GM23248 (cell line): ENCODE data around the gene C9orf43. TPM values are rescaled to one million over a fixed set of nuclear protein-coding genes. Genes with fewer than 3 reads are reported as not detected.

Source experiments
- DNase-seq: peaks from one replicate; pipeline ENCODE4 v3.0.0-alpha.2; 2015
- H2AFZ ChIP-seq: fragments of 200-600 bp; sonication (generic); 2 replicates; pipeline ENCODE4 v1.6.1; 2016; ENCODE audit warnings: antibody characterized with exemption
- H3F3A ChIP-seq: fragments of 200-600 bp; sonication (generic); 2 replicates; pipeline ENCODE4 v1.6.1; 2016; ENCODE audit warnings: mild to moderate bottlenecking, antibody characterized with exemption, mixed run types; ENCODE audit not compliant: insufficient read depth
- H3K27ac ChIP-seq: fragments of 200-600 bp; sonication (generic); 2 replicates; pipeline ENCODE4 v1.5.1; 2016; ENCODE audit warnings: mild to moderate bottlenecking
- H3K27me3 ChIP-seq: fragments of 200-600 bp; sonication (generic); replicated peaks from 2 replicates; pipeline ENCODE4 v1.6.1; 2016; ENCODE audit warnings: mild to moderate bottlenecking; ENCODE audit not compliant: insufficient read depth
- H3K36me3 ChIP-seq: fragments of 200-600 bp; sonication (generic); 2 replicates; pipeline ENCODE4 v1.6.1; 2016; ENCODE audit warnings: low read depth, mild to moderate bottlenecking
- H3K4me1 ChIP-seq: fragments of 200-600 bp; sonication (generic); 2 replicates; pipeline ENCODE4 v1.6.1; 2016; ENCODE audit warnings: mild to moderate bottlenecking; ENCODE audit not compliant: insufficient read depth
- H3K4me2 ChIP-seq: fragments of 200-600 bp; sonication (generic); one replicate; pipeline ENCODE4 v1.6.1; 2016; ENCODE audit warnings: mild to moderate bottlenecking; ENCODE audit not compliant: unreplicated experiment
- H3K4me3 ChIP-seq: fragments of 200-600 bp; sonication (generic); 2 replicates; pipeline ENCODE4 v1.5.1; 2016; ENCODE audit warnings: mild to moderate bottlenecking
- H3K79me2 ChIP-seq: fragments of 200-600 bp; sonication (generic); 2 replicates; pipeline ENCODE4 v1.6.1; 2016; ENCODE audit warnings: mild to moderate bottlenecking; ENCODE audit not compliant: insufficient read depth
- H3K9ac ChIP-seq: fragments of 200-600 bp; sonication (generic); 2 replicates; pipeline ENCODE4 v1.6.1; 2016; ENCODE audit warnings: mild to moderate bottlenecking
- H3K9me2 ChIP-seq: fragments of 200-600 bp; sonication (generic); 2 replicates; pipeline ENCODE4 v1.6.1; 2016; ENCODE audit warnings: mixed run types, mild to moderate bottlenecking, moderate library complexity; ENCODE audit not compliant: insufficient read depth
- H3K9me3 ChIP-seq: fragments of 200-600 bp; sonication (generic); one replicate; pipeline ENCODE4 v1.6.1; 2017; ENCODE audit warnings: low read depth
- H4K20me1 ChIP-seq: fragments of 200-600 bp; sonication (generic); 2 replicates; pipeline ENCODE4 v1.6.0; 2016; ENCODE audit not compliant: insufficient read depth
- EZH2 ChIP-seq: fragments of 200-600 bp; sonication (generic); IDR thresholded peaks from 2 replicates; pipeline ENCODE4 v1.6.1; 2018; ENCODE audit warnings: antibody characterized with exemption, mild to moderate bottlenecking; ENCODE audit not compliant: insufficient read depth, poor library complexity, severe bottlenecking
- EZH2phosphoT487 ChIP-seq: fragments of 200-600 bp; sonication (generic); IDR thresholded peaks from 2 replicates; pipeline ENCODE4 v1.6.1; 2018; ENCODE audit warnings: antibody characterized with exemption, moderate library complexity, mild to moderate bottlenecking, low read depth; ENCODE audit not compliant: insufficient read depth
- WGBS, 2 experiments: methylation state at CpG; one replicate each; pipeline ENCODE4 v1.1.6; 2015 to 2017; ENCODE audit warnings: low lambda C conversion rate in 2 of 2, low coverage in 1 of 2; ENCODE audit errors: missing lambda C conversion rate in 2 of 2; 5-methylcytosine and 5-hydroxymethylcytosine counted together
- in situ Hi-C: fragments of 300-500 bp; cut with MboI; formaldehyde crosslinking; loops from 2 replicates; pipeline ENCODE4 v1.15.0; 2020
- polyA plus RNA-seq: library from polyadenylated mRNA; unstranded; fragments of >200 nt; fragmentation: Nextera tagmentation; extraction: Ambion mirVana; gene quantifications from 2 replicates; pipeline ENCODE4 v1.2.1, GENCODE V29; 2016
- total RNA-seq: library from RNA; depleted of rRNA; stranded (reverse); fragments of >200 nt; shearing (Covaris generic); gene quantifications from 2 replicates; pipeline ENCODE4 v1.2.3, GENCODE V29; 2014

C9orf43 gene
- total and polyA plus RNA-seq, 2 experiments from 2014 or later, result 0.59 to 0.76 TPM

GRCh38 chr9:113425072-113425471, 14.5 kb downstream of the C9orf43 start:
- DNase-seq, result no peak
- no peak overlapping the region for H3K9ac ChIP-seq
- H3K27ac ChIP-seq, result no peak overlapping the region
- H3K79me2 ChIP-seq, result no peaks in the 10 kb centered on the region
- no peaks in the 10 kb centered on the region for H3F3A ChIP-seq
- H3K36me3 ChIP-seq, result no peaks in the 10 kb centered on the region
- no peaks in the 10 kb centered on the region for H3K9me3 ChIP-seq
- H3K4me1 ChIP-seq, result no peaks in the 10 kb centered on the region
- in situ Hi-C loops, result loop anchor here (10.0 kb wide), 1 partner anchor 230 kb away; no protein-coding TSS in a partner anchor
- WGBS, 2 experiments, result 20 to 32% methylated on average over 2 of the region's 2 CpGs
- no peak overlapping the region for H3K4me2 ChIP-seq
- no peak for TF ChIP-seq EZH2phosphoT487
- no peak for TF ChIP-seq EZH2
- H3K27me3 ChIP-seq, result no peaks in the 10 kb centered on the region
- H2AFZ ChIP-seq, result no peak overlapping the region
- H4K20me1 ChIP-seq, result no peaks in the 10 kb centered on the region
- H3K4me3 ChIP-seq, result no peak overlapping the region
- no peaks in the 10 kb centered on the region for H3K9me2 ChIP-seq

DNA sequence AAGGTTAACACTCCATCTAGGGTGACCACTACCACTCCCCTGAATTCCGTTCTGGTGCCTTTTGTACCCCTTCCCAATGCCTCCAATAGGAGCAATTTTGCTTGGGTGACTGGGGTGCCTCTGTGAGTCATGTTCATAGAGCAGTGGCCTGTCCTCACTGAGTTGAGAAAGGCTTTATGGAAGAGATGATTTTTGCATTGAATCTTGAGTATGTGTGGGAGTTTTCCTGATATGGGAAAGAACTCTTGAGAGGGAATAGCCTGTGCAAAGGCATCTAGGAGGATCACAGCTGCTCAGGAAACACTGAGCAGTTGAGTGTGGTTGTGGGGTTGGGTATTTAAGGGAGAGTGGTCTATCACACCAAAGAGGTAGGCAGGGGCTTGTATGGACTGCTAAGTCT, 16.2 kb downstream of the C9orf43 start:
- no peak overlapping the region for H3K27ac ChIP-seq
- no peak for TF ChIP-seq EZH2
- no peak for TF ChIP-seq EZH2phosphoT487
- no peaks in the 10 kb centered on the region for H3K27me3 ChIP-seq
- H3K9me2 ChIP-seq, result no peaks in the 10 kb centered on the region
- H3K4me3 ChIP-seq, result no peak overlapping the region
- in situ Hi-C loops, result loop anchor here (10.0 kb wide), 1 partner anchor 228 kb away; no protein-coding TSS in a partner anchor
- H3K79me2 ChIP-seq, result no peaks in the 10 kb centered on the region
- no peaks in the 10 kb centered on the region for H3F3A ChIP-seq
- no peaks in the 10 kb centered on the region for H4K20me1 ChIP-seq
- no peaks in the 10 kb centered on the region for H3K9me3 ChIP-seq
- H3K9ac ChIP-seq, result no peak overlapping the region
- H3K36me3 ChIP-seq, result no peaks in the 10 kb centered on the region
- no peak overlapping the region for H3K4me2 ChIP-seq
- WGBS, 2 experiments, result 36 to 50% methylated on average over 1 of the region's 1 CpG
- DNase-seq, result peak; percentile 5
- H2AFZ ChIP-seq, result no peak overlapping the region
- no peaks in the 10 kb centered on the region for H3K4me1 ChIP-seq

DNA sequence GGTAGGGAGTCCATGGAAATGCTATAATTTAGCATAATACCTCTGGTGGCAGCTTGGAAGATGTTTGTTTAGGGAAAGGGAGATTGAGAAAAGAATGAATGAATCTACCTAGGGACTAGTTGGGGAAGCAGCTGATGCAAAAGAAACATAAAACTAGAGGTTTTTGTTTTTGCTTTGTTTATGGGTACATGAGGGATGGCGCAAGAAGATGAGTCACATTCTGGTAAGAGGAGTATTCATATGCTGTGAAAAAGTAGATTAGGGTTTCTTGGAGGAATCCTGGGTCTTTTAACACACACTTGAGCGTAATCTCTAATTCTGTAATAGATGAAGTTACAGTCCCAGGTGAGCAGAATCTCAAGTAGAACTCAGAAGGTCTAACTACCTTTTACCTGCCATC, 17.1 kb downstream of the C9orf43 start:
- Histone ChIP-seq H3K9me3 (no peaks in the 10 kb centered on the region), H3K9me2 (no peaks in the 10 kb centered on the region), H3K79me2 (no peaks in the 10 kb centered on the region), H3K4me1 (no peaks in the 10 kb centered on the region), H3K4me3 (no peak overlapping the region), H3K4me2 (no peak overlapping the region), H3K27ac (no peak overlapping the region), H3K27me3 (no peaks in the 10 kb centered on the region), H3F3A (no peaks in the 10 kb centered on the region), H3K36me3 (no peaks in the 10 kb centered on the region), H4K20me1 (no peaks in the 10 kb centered on the region), H2AFZ (no peak overlapping the region), H3K9ac (no peak overlapping the region)
- DNase-seq, result peak; percentile 71
- TF ChIP-seq EZH2 (no peak), EZH2phosphoT487 (no peak)
- WGBS, 2 experiments, result 82 to 88% methylated on average over 2 of the region's 2 CpGs
- in situ Hi-C loops, result loop anchor here (10.0 kb wide), 1 partner anchor 227 kb away; no protein-coding TSS in a partner anchor

GRCh38 chr9:113428062-113428615, 17.6 kb downstream of the C9orf43 start:
- H3K9me2 ChIP-seq, result no peaks in the 10 kb centered on the region
- no peaks in the 10 kb centered on the region for H4K20me1 ChIP-seq
- no peaks in the 10 kb centered on the region for H3F3A ChIP-seq
- 85 to 100% methylated on average over 1 of the region's 1 CpG for WGBS, 2 experiments
- no peak for DNase-seq
- no peak overlapping the region for H3K4me3 ChIP-seq
- no peak overlapping the region for H3K27ac ChIP-seq
- H3K9ac ChIP-seq, result no peak overlapping the region
- H3K4me2 ChIP-seq, result no peak overlapping the region
- in situ Hi-C loops, result loop anchor here (10.0 kb wide), 1 partner anchor 227 kb away; no protein-coding TSS in a partner anchor
- TF ChIP-seq EZH2phosphoT487 (no peak), EZH2 (no peak)
- no peaks in the 10 kb centered on the region for H3K9me3 ChIP-seq
- no peak overlapping the region for H2AFZ ChIP-seq
- H3K36me3 ChIP-seq, result no peaks in the 10 kb centered on the region
- no peaks in the 10 kb centered on the region for H3K79me2 ChIP-seq
- no peaks in the 10 kb centered on the region for H3K4me1 ChIP-seq
- H3K27me3 ChIP-seq, result 0 out of 2 replicates have a peak, but pooled peaks cover 2% of the 10 kb centered on the region

GRCh38 chr9:113431191-113431590, 20.6 kb downstream of the C9orf43 start:
- no peak overlapping the region for H3K9ac ChIP-seq
- H3K79me2 ChIP-seq, result no peaks in the 10 kb centered on the region
- no peak for DNase-seq
- H3K4me1 ChIP-seq, result no peaks in the 10 kb centered on the region
- H3K4me2 ChIP-seq, result no peak overlapping the region
- TF ChIP-seq EZH2phosphoT487 (no peak), EZH2 (no peak)
- H4K20me1 ChIP-seq, result no peaks in the 10 kb centered on the region
- peaks cover 18% of the 10 kb centered on the region; the same call in 1 of the 2 replicates for H3K27me3 ChIP-seq
- no peak overlapping the region for H3K27ac ChIP-seq
- no peaks in the 10 kb centered on the region for H3K9me2 ChIP-seq
- no peak overlapping the region for H3K4me3 ChIP-seq
- H3F3A ChIP-seq, result no peaks in the 10 kb centered on the region
- H3K36me3 ChIP-seq, result no peaks in the 10 kb centered on the region
- no peaks in the 10 kb centered on the region for H3K9me3 ChIP-seq
- H2AFZ ChIP-seq, result no peak overlapping the region
- in situ Hi-C loops, result no loop called here
